GM23338 (cell line): ENCODE results near the gene KCNK15.

Experiments
- EZH2phosphoT487 ChIP-seq: fragments of 200-600 bp; sonication (generic); IDR thresholded peaks from one replicate; pipeline ENCODE4 v1.8.1; 2018; ENCODE audit warnings: antibody characterized with exemption; ENCODE audit not compliant: unreplicated experiment
- JUNB ChIP-seq: IDR thresholded peaks from one replicate; pipeline ENCODE4 v1.6.1; 2016; ENCODE audit warnings: antibody characterized with exemption; ENCODE audit not compliant: unreplicated experiment
- POLR2AphosphoS5 ChIP-seq: IDR thresholded peaks from 2 replicates; pipeline ENCODE4 v1.6.1; 2016; ENCODE audit warnings: antibody characterized with exemption, low read depth
- TF ChIP-seq, protein P1 (sequence below): IDR thresholded peaks from one replicate; pipeline ENCODE4 v1.6.1; 2018; ENCODE audit warnings: antibody characterized with exemption; ENCODE audit not compliant: unreplicated experiment
- TF ChIP-seq, protein P2 (sequence below), 2 experiments: fragments of 200-600 bp in 1 of 2; sonication (generic) in 1 of 2; conservative IDR thresholded peaks; 2 replicates each; pipeline versions ENCODE4 v1.5.1 to v1.6.1; 2016 to 2017; ENCODE audit warnings: antibody characterized with exemption in 2 of 2, low read depth in 2 of 2, mild to moderate bottlenecking in 2 of 2, moderate library complexity in 1 of 2

DNA sequence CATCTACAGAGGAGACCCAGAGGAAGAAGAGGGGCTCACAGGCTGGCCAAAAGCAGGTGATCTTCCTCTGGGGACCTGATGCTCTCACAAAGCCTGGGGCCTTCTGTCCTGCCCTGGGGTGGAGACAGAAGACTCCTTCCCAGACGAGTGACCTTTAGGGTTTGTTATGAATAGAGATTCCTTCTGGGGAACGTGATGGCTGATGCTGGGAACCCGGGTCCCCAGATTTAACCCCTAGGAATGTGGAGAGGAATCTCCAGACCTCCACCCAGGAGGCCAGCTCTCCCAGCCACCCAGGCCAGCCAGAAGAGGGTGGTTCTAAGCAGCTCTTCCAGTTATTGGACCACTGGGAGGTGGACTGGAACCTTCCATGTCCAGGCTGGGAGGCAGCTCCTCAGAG lies 47.3 kb upstream of the KCNK15 start:
- TF ChIP-seq, protein P1, sequence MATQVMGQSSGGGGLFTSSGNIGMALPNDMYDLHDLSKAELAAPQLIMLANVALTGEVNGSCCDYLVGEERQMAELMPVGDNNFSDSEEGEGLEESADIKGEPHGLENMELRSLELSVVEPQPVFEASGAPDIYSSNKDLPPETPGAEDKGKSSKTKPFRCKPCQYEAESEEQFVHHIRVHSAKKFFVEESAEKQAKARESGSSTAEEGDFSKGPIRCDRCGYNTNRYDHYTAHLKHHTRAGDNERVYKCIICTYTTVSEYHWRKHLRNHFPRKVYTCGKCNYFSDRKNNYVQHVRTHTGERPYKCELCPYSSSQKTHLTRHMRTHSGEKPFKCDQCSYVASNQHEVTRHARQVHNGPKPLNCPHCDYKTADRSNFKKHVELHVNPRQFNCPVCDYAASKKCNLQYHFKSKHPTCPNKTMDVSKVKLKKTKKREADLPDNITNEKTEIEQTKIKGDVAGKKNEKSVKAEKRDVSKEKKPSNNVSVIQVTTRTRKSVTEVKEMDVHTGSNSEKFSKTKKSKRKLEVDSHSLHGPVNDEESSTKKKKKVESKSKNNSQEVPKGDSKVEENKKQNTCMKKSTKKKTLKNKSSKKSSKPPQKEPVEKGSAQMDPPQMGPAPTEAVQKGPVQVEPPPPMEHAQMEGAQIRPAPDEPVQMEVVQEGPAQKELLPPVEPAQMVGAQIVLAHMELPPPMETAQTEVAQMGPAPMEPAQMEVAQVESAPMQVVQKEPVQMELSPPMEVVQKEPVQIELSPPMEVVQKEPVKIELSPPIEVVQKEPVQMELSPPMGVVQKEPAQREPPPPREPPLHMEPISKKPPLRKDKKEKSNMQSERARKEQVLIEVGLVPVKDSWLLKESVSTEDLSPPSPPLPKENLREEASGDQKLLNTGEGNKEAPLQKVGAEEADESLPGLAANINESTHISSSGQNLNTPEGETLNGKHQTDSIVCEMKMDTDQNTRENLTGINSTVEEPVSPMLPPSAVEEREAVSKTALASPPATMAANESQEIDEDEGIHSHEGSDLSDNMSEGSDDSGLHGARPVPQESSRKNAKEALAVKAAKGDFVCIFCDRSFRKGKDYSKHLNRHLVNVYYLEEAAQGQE: no peak
- TF ChIP-seq, protein P2, sequence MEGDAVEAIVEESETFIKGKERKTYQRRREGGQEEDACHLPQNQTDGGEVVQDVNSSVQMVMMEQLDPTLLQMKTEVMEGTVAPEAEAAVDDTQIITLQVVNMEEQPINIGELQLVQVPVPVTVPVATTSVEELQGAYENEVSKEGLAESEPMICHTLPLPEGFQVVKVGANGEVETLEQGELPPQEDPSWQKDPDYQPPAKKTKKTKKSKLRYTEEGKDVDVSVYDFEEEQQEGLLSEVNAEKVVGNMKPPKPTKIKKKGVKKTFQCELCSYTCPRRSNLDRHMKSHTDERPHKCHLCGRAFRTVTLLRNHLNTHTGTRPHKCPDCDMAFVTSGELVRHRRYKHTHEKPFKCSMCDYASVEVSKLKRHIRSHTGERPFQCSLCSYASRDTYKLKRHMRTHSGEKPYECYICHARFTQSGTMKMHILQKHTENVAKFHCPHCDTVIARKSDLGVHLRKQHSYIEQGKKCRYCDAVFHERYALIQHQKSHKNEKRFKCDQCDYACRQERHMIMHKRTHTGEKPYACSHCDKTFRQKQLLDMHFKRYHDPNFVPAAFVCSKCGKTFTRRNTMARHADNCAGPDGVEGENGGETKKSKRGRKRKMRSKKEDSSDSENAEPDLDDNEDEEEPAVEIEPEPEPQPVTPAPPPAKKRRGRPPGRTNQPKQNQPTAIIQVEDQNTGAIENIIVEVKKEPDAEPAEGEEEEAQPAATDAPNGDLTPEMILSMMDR (conservative IDR thresholded peaks at IDR 0.05; ENCODE audit: low read depth in 2 of 2): no peak
- no peak for TF ChIP-seq JUNB
- no peak for TF ChIP-seq EZH2phosphoT487
- no peak for TF ChIP-seq POLR2AphosphoS5
